Measurements from ENCODE around the gene ENOX1. TPM values are rescaled to one million over a fixed set of nuclear protein-coding genes. Genes with fewer than 3 reads are reported as not detected.

ENOX1 gene
- total RNA-seq, 1 experiment from 2014 or later: 0.26 TPM

GRCh38 chr13:43222086-43222485, 564.7 kb downstream of the ENOX1 start:
- Mint-ChIP-seq H3K27me3 (ENCODE audit: low read depth) (no peaks in the 10 kb centered on the region), H3K4me1 (no peaks in the 10 kb centered on the region), H3K36me3 (no peaks in the 10 kb centered on the region), H3K27ac (no peak overlapping the region), H3K9me3 (no peaks in the 10 kb centered on the region), H3K4me3 (no peak overlapping the region)
- ChIA-PET POLR2A (no interaction called here), CTCF (no interaction called here)
- no peak for TF ChIP-seq ZNF532 (CRISPR knock-in tag; IDR thresholded peaks at IDR 0.05; ENCODE audit: borderline replicate concordance)
- ATAC-seq (no peak), DNase-seq (ENCODE audit: low spot score) (no peak)

- no peak overlapping the region for H3K4me3 Mint-ChIP-seq
- ChIA-PET CTCF (no interaction called here), POLR2A (no interaction called here)
- no peaks in the 10 kb centered on the region for H3K36me3 Mint-ChIP-seq
- H3K27ac Mint-ChIP-seq: no peak overlapping the region
- H3K9me3 Mint-ChIP-seq: no peaks in the 10 kb centered on the region
- DNase-seq (ENCODE audit: low spot score): no peak
- no peaks in the 10 kb centered on the region for H3K27me3 Mint-ChIP-seq (ENCODE audit: low read depth)
- H3K4me1 Mint-ChIP-seq: no peaks in the 10 kb centered on the region
- TF ChIP-seq NR1H2 (CRISPR knock-in tag; IDR thresholded peaks at IDR 0.05) (no peak), CDX4 (CRISPR knock-in tag; IDR thresholded peaks at IDR 0.05; ENCODE audit: borderline replicate concordance) (no peak), SMAD4 (CRISPR knock-in tag; IDR thresholded peaks at IDR 0.05) (no peak), TCF7 (CRISPR knock-in tag; IDR thresholded peaks at IDR 0.05; ENCODE audit: low read depth) (no peak), ZNF416 (CRISPR knock-in tag; IDR thresholded peaks at IDR 0.05) (no peak), ARID4B (CRISPR knock-in tag; IDR thresholded peaks at IDR 0.05; ENCODE audit: borderline replicate concordance) (no peak), PRRX2 (CRISPR knock-in tag; IDR thresholded peaks at IDR 0.05) (no peak)
- no peak for ATAC-seq
Measured at GRCh38 chr13:43221611-43222010, 565.2 kb downstream of the ENOX1 start.

GRCh38 chr13:43220873-43221595, 565.7 kb downstream of the ENOX1 start:
- H3K27ac Mint-ChIP-seq: no peak overlapping the region
- no peaks in the 10 kb centered on the region for H3K36me3 Mint-ChIP-seq
- H3K4me1 Mint-ChIP-seq: no peaks in the 10 kb centered on the region
- TF ChIP-seq ARID4B (CRISPR knock-in tag; IDR thresholded peaks at IDR 0.05; ENCODE audit: borderline replicate concordance): no peak
- ChIA-PET POLR2A (no interaction called here), CTCF (no interaction called here)
- DNase-seq (ENCODE audit: low spot score) (no peak), ATAC-seq (no peak)
- no peaks in the 10 kb centered on the region for H3K27me3 Mint-ChIP-seq (ENCODE audit: low read depth)
- H3K9me3 Mint-ChIP-seq: no peaks in the 10 kb centered on the region
- H3K4me3 Mint-ChIP-seq: no peak overlapping the region
